Measurements from ENCODE around the gene TSKS. TPM values are rescaled to one million over a fixed set of nuclear protein-coding genes. Genes with fewer than 3 reads are reported as not detected.

Gene TSKS
- total and polyA plus RNA-seq, 10 of the 15 experiments (the other 5 are each of a cell fraction or from before 2014, with no cell fraction given) = not detected

- TF ChIP-seq, protein P1, sequence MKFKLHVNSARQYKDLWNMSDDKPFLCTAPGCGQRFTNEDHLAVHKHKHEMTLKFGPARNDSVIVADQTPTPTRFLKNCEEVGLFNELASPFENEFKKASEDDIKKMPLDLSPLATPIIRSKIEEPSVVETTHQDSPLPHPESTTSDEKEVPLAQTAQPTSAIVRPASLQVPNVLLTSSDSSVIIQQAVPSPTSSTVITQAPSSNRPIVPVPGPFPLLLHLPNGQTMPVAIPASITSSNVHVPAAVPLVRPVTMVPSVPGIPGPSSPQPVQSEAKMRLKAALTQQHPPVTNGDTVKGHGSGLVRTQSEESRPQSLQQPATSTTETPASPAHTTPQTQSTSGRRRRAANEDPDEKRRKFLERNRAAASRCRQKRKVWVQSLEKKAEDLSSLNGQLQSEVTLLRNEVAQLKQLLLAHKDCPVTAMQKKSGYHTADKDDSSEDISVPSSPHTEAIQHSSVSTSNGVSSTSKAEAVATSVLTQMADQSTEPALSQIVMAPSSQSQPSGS (IDR thresholded peaks at IDR 0.05; ENCODE audit: low read length) = no peak
- TF ChIP-seq NFYB (IDR thresholded peaks at IDR 0.05; ENCODE audit: insufficient read depth, low read depth, low read length) = peak; percentile 100
- no peak for TF ChIP-seq ZNF622 (IDR thresholded peaks at IDR 0.05)
- TF ChIP-seq TCF12 (IDR thresholded peaks at IDR 0.05; ENCODE audit: low read depth, low read length) = no peak
- 0 out of 2 replicates have a peak, but pooled peaks have one; percentile 41 for TF ChIP-seq CREM (IDR thresholded peaks at IDR 0.05; ENCODE audit: low read depth)
- TF ChIP-seq, protein P2, sequence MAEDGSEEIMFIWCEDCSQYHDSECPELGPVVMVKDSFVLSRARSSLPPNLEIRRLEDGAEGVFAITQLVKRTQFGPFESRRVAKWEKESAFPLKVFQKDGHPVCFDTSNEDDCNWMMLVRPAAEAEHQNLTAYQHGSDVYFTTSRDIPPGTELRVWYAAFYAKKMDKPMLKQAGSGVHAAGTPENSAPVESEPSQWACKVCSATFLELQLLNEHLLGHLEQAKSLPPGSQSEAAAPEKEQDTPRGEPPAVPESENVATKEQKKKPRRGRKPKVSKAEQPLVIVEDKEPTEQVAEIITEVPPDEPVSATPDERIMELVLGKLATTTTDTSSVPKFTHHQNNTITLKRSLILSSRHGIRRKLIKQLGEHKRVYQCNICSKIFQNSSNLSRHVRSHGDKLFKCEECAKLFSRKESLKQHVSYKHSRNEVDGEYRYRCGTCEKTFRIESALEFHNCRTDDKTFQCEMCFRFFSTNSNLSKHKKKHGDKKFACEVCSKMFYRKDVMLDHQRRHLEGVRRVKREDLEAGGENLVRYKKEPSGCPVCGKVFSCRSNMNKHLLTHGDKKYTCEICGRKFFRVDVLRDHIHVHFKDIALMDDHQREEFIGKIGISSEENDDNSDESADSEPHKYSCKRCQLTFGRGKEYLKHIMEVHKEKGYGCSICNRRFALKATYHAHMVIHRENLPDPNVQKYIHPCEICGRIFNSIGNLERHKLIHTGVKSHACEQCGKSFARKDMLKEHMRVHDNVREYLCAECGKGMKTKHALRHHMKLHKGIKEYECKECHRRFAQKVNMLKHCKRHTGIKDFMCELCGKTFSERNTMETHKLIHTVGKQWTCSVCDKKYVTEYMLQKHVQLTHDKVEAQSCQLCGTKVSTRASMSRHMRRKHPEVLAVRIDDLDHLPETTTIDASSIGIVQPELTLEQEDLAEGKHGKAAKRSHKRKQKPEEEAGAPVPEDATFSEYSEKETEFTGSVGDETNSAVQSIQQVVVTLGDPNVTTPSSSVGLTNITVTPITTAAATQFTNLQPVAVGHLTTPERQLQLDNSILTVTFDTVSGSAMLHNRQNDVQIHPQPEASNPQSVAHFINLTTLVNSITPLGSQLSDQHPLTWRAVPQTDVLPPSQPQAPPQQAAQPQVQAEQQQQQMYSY (CRISPR knock-in tag; IDR thresholded peaks at IDR 0.05) = no peak
- TF ChIP-seq CBX3 (IDR thresholded peaks at IDR 0.05; ENCODE audit: borderline replicate concordance, low read depth) = no peak
- no peak for TF ChIP-seq SUZ12 (IDR thresholded peaks at IDR 0.05; ENCODE audit: unreplicated experiment)
- TF ChIP-seq HDAC2 (IDR thresholded peaks at IDR 0.05) = no peak
- TF ChIP-seq USF1 (IDR thresholded peaks at IDR 0.05; ENCODE audit: borderline replicate concordance, extremely low read length, insufficient read depth, low read depth, low read length) = no peak
- TF ChIP-seq SIN3A (IDR thresholded peaks at IDR 0.05; ENCODE audit: low read depth, low read length) = no peak
- TF ChIP-seq RELB (IDR thresholded peaks at IDR 0.05; ENCODE audit: low read depth) = peak; percentile 56; the same call in 1 of the 2 replicates
- peak; percentile 92 for TF ChIP-seq CREB1 (IDR thresholded peaks at IDR 0.05; ENCODE audit: low read depth)
- TF ChIP-seq YBX1 (IDR thresholded peaks at IDR 0.05) = no peak
- TF ChIP-seq NFYA (IDR thresholded peaks at IDR 0.05; ENCODE audit: borderline replicate concordance, low read depth, low read length) = peak; percentile 94
- no peak for TF ChIP-seq SMC3 (IDR thresholded peaks at IDR 0.05; ENCODE audit: borderline replicate concordance, low read length)
- no peak for TF ChIP-seq PAX8 (IDR thresholded peaks at IDR 0.05)
- peak; percentile 21; the same call in 1 of the 2 replicates for TF ChIP-seq SMARCA5 (IDR thresholded peaks at IDR 0.05)
- no peak for TF ChIP-seq RELA (IDR thresholded peaks at IDR 0.05; ENCODE audit: borderline replicate concordance, partially characterized antibody)
- TF ChIP-seq EZH2 (IDR thresholded peaks at IDR 0.05; ENCODE audit: borderline replicate concordance, control insufficient read depth, low read depth, low read length) = no peak
- TF ChIP-seq RB1 (IDR thresholded peaks at IDR 0.05; ENCODE audit: borderline replicate concordance) = no peak; the same call in 1 of the 2 replicates
- TF ChIP-seq LARP7 (IDR thresholded peaks at IDR 0.05) = no peak
- TF ChIP-seq BMI1 (IDR thresholded peaks at IDR 0.05; ENCODE audit: borderline replicate concordance) = no peak
- no peak for TF ChIP-seq HDAC6 (IDR thresholded peaks at IDR 0.05; ENCODE audit: unreplicated experiment)
Observed at GRCh38 chr19:49766007-49766929, 3.2 kb upstream of the TSKS start (continued).
